Osteocyte (in vitro differentiated cells): Measurements from ENCODE around the gene LY6G5B. TPM values are rescaled to one million over a fixed set of nuclear protein-coding genes. Genes with fewer than 3 reads are reported as not detected.
A peak's percentile ranks its signal among the peaks of the same experiment; 100 is the strongest.

ENCODE experiments used
- DNase-seq: peaks from one replicate; pipeline ENCODE4 v3.0.0; 2021; ENCODE audit warnings: mixed read lengths; ENCODE audit not compliant: unreplicated experiment; ENCODE audit errors: extremely low spot score
- H3K27ac Mint-ChIP-seq: one replicate; pipeline ENCODE4 v1.8.0; 2021; ENCODE audit warnings: mild to moderate bottlenecking, mixed read lengths; ENCODE audit not compliant: unreplicated experiment
- H3K27me3 Mint-ChIP-seq: one replicate; pipeline ENCODE4 v1.8.0; 2021; ENCODE audit warnings: mixed read lengths; ENCODE audit not compliant: unreplicated experiment
- H3K36me3 Mint-ChIP-seq: one replicate; pipeline ENCODE4 v1.8.0; 2021; ENCODE audit warnings: mixed read lengths; ENCODE audit not compliant: unreplicated experiment
- H3K4me1 Mint-ChIP-seq: one replicate; pipeline ENCODE4 v1.8.0; 2021; ENCODE audit warnings: mixed read lengths; ENCODE audit not compliant: unreplicated experiment
- H3K4me3 Mint-ChIP-seq: one replicate; pipeline ENCODE4 v1.8.0; 2021; ENCODE audit warnings: mild to moderate bottlenecking, moderate library complexity, mixed read lengths; ENCODE audit not compliant: unreplicated experiment
- H3K9me3 Mint-ChIP-seq: one replicate; pipeline ENCODE4 v1.8.0; 2021; ENCODE audit warnings: mixed read lengths; ENCODE audit not compliant: unreplicated experiment
- total RNA-seq: library from RNA; stranded (reverse); gene quantifications from 2 replicates; pipeline ENCODE4 v1.2.1, GENCODE V29; 2021
- TF ChIP-seq, protein P1 (sequence below): fragments of 200-600 bp; sonication (generic); IDR thresholded peaks from 2 replicates; pipeline ENCODE4 v1.5.0; 2021; ENCODE audit warnings: antibody characterized with exemption, mild to moderate bottlenecking, moderate library complexity

The LY6G5B gene
- total RNA-seq, 1 donor from 2014 or later, result 17.6 TPM

- no peak for DNase-seq
- H3K9me3 Mint-ChIP-seq, result no peaks in the 10 kb centered on the region
Measured at GRCh38 chr6:31686483-31686882, 16.7 kb downstream of the LY6G5B start.

GRCh38 chr6:31687321-31687720 lies 17.5 kb downstream of the LY6G5B start:
- no peak overlapping the region for H3K4me3 Mint-ChIP-seq
- H3K27me3 Mint-ChIP-seq, result no peaks in the 10 kb centered on the region
- TF ChIP-seq, protein P1, sequence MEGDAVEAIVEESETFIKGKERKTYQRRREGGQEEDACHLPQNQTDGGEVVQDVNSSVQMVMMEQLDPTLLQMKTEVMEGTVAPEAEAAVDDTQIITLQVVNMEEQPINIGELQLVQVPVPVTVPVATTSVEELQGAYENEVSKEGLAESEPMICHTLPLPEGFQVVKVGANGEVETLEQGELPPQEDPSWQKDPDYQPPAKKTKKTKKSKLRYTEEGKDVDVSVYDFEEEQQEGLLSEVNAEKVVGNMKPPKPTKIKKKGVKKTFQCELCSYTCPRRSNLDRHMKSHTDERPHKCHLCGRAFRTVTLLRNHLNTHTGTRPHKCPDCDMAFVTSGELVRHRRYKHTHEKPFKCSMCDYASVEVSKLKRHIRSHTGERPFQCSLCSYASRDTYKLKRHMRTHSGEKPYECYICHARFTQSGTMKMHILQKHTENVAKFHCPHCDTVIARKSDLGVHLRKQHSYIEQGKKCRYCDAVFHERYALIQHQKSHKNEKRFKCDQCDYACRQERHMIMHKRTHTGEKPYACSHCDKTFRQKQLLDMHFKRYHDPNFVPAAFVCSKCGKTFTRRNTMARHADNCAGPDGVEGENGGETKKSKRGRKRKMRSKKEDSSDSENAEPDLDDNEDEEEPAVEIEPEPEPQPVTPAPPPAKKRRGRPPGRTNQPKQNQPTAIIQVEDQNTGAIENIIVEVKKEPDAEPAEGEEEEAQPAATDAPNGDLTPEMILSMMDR, result no peak
- no peak overlapping the region for H3K27ac Mint-ChIP-seq
- no peak for DNase-seq
- H3K4me1 Mint-ChIP-seq, result no peaks in the 10 kb centered on the region
- no peaks in the 10 kb centered on the region for H3K9me3 Mint-ChIP-seq
- peaks cover 27% of the 10 kb centered on the region for H3K36me3 Mint-ChIP-seq

More at GRCh38 chr6:31686483-31686882, 16.7 kb downstream of the LY6G5B start:
- TF ChIP-seq, protein P1, result no peak
- Mint-ChIP-seq H3K4me3 (no peak overlapping the region), H3K36me3 (peaks cover 27% of the 10 kb centered on the region), H3K27ac (no peak overlapping the region), H3K4me1 (peaks cover 2% of the 10 kb centered on the region), H3K27me3 (no peaks in the 10 kb centered on the region)

- no peaks in the 10 kb centered on the region for H3K9me3 Mint-ChIP-seq
- no peak overlapping the region for H3K27ac Mint-ChIP-seq
- TF ChIP-seq, protein P1, result no peak
- no peaks in the 10 kb centered on the region for H3K4me1 Mint-ChIP-seq
- no peak for DNase-seq
- peaks cover 32% of the 10 kb centered on the region for H3K36me3 Mint-ChIP-seq
- H3K27me3 Mint-ChIP-seq, result no peaks in the 10 kb centered on the region
- no peak overlapping the region for H3K4me3 Mint-ChIP-seq
Measured at GRCh38 chr6:31687860-31688693, 18.3 kb downstream of the LY6G5B start.

- H3K36me3 Mint-ChIP-seq, result peaks cover 35% of the 10 kb centered on the region
- DNase-seq, result no peak
- no peak overlapping the region for H3K27ac Mint-ChIP-seq
- no peaks in the 10 kb centered on the region for H3K9me3 Mint-ChIP-seq
- H3K4me3 Mint-ChIP-seq, result no peak overlapping the region
- H3K27me3 Mint-ChIP-seq, result no peaks in the 10 kb centered on the region
- TF ChIP-seq, protein P1, result peak; percentile 49
- H3K4me1 Mint-ChIP-seq, result no peaks in the 10 kb centered on the region
Measured at GRCh38 chr6:31689249-31690110, 19.7 kb downstream of the LY6G5B start.
